Renal cortex interstitium (tissue), 11 donors: ENCODE measurements around the gene EVPL. TPM values are rescaled to one million over a fixed set of nuclear protein-coding genes. Genes with fewer than 3 reads are reported as not detected.

ENCODE experiments used
- DNase-seq, 11 donors: peaks; one replicate each; pipeline ENCODE4 v3.0.0-alpha.2; 2013; ENCODE audit warnings: low read depth in 9 of 11, low spot score in 4 of 11; ENCODE audit errors: extremely low read depth in 1 of 11
- polyA plus RNA-seq, 3 donors: library from polyadenylated mRNA; unstranded; fragments of 120-200 nt; gene quantifications; one replicate each; pipeline ENCODE4 v1.2.1, GENCODE V29; 2013; ENCODE audit not compliant: insufficient read length in 3 of 3

The EVPL gene
- polyA plus RNA-seq, 3 donors = 13.5 to 25.8 (median 19.3) TPM

DNA sequence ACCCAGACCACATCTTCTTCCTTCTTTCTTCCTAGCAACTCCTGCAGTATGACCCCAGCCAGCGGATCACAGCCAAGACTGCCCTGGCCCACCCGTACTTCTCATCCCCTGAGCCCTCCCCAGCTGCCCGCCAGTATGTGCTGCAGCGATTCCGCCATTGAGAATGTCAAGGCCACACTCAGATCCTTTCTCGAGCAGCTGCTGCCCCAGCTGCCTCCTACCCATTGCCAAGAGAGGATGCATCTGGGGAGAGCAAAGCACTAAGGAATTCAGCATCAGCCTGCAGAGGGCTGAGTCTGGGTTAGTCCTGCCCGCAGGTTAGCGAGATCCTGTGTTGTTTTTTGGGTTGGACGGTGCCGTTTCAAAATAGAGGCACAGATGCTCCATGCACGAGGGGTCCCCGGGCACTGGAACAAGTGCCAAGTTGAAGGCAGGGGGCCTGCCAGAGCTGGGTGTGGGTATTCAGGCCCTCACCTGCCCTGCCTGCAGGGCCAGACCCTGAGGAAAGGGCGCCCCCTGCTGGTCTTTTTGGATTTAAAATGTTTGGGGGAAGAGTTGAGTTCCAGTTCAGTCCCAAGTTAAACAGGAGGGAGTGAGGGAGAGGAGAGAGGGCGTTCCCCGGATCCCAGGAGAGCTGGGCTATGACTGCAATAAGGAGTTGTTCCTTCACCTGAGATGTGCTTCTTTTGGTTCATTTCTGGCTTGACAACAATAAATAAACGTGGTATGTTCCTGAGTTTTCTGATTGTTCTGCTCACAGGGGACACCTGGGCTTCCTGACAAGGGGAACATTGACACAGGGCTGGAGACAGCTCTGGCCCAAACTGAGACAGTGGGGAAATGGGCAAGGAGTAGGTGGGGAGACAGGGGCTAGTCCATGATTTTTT lies 21.6 kb downstream of the EVPL start:
- peak in 2 of 11 donors; percentile 58 for DNase-seq

DNA sequence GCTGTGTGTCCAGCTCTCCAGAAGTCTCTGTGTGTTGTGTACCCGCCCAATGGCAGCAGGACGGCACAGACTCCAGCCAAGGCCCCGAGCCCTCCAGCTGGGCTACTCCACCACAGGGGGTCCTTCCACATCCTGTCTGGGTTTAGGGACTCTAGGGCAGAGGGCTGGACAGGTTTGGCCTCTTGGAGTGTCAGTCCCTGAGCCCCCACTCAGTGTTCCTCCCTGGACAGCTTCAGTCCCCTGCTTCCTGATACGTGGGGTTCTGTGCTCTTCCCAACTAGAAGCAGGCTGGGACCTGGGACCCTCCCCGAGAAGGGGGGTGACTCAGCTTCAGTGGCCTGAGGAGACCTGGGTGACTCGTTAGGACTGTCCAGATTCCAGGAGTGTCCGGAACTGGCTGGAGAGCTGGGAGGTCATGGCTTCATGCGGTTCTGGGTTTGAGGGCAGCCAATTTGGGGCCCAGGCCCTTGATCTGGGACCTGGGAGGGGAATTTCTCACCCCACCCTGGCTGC lies 22.3 kb downstream of the EVPL start:
- no peak for DNase-seq

DNA sequence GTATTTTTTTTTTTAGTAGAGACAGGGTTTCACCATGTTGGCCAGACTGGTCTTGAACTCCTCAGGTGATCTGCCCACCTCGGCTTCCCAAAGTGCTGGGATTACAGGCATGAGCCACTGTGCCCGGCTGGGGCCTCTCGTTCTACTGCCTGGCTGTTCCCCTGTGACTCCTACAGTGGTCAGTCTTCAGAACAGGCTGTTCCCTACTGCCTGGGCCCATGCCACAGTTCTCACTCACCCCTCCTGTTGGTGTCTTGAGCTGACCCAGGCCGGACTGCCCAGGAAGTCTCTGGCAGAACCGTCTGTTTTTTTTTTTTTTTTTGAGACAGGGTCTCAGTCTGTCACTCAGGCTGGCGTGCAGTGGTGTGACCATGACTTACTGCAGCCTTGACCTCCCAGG lies 23.2 kb downstream of the EVPL start:
- no peak for DNase-seq

GRCh38 chr17:76002100-76002499 lies 25.0 kb downstream of the EVPL start:
- no peak for DNase-seq

DNA sequence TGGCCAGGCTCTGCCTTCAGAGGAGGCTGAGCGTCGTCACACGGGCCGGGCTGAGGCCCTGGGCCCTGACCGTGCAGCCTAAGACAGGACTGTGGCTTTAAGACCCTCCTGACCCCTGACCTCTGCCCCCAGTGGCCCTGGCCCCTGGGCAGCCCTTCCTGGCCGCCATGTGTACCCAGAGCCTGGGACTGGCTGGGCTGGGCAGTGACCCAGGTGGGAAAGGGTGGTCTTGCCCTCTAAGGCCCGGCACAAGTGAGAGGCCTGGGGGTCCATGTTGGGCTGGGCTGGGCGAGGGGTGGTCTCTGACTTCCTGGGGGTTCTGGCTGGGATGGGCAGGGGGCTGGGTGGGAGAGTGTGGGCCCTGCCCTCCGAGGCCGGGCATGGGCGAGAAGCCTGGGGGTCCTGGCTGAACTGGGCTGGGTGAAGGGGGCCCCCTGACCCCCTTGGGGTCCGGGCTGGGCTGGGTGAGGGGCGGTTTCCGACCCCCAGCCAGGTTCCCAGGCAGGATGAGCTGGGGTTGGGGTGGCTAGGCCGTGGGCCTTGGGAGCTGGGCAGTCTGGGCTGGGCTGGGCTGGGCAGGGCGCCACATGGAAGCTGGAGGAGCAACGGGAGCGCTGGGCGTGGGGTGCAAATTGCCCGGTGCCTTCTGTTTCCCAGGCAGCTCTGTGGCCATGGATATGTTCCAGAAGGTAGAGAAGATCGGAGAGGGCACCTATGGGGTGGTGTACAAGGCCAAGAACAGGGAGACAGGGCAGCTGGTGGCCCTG lies 26.2 kb downstream of the EVPL start, which contains the start of gene CDK3:
Gene CDK3 (plus strand): TSS at position 101 of the 767 bp plus-strand sequence. CDS start 571 bp downstream, at position 672.
- no peak for DNase-seq

DNA sequence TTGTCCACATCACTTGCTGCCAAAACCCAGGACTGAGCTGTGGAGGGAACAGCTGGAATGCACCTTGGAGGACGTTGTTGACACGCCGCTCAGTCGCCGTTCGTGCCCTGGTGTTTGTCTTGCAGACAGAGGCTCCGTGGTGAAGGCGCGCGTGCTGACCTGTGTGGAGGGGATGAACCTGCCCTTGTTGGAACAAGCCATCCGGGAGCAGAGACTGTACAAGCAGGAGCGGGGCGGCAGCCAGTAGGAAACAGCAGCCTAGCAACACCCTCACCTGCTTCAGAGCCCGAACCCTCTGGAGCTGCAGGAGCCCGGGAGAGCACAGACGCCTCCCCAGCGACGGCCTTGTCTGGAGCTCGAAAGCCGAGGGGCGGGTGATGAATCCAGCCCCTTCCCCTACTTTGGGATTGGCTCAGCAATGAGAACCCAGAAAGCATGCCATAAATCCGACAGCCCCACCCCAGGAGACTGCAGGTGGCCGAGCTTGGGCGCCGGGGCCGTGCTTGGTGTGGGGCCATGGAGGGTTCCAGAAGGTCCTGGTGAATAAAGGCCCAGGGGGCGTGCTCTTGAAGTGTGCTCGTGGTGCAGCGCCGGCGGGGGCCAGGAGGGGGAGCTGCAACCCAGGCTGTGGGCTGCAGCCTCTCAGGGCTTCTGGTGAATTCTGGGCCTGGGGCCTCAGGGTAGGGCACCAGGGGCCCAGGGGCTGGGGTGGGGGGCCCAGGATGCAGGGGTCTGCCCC lies 26.9 kb downstream of the EVPL start:
- no peak for DNase-seq

DNA sequence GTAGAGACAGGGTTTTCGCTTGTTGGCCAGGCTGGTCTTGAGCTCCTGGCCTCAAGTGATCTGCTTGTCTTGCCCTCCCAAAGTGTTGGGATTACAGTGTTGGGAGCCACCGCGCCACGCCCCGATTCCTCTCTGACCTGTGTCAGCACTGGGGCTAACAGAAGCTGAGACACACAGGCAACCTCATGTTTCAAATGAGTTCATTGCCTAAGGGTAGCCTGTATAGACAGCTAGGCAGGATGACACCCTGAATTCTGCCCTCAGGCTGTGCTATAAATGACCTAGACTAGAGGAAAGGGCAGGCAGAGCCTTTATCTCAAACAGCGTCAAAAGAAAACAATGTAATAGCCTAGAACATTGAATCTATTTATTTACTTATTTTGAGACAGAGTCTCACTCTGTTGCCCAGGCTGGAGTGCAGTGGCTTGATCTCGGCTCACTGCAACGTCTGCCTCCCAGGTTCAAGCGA lies 28.7 kb downstream of the EVPL start:
- no peak for DNase-seq

DNA sequence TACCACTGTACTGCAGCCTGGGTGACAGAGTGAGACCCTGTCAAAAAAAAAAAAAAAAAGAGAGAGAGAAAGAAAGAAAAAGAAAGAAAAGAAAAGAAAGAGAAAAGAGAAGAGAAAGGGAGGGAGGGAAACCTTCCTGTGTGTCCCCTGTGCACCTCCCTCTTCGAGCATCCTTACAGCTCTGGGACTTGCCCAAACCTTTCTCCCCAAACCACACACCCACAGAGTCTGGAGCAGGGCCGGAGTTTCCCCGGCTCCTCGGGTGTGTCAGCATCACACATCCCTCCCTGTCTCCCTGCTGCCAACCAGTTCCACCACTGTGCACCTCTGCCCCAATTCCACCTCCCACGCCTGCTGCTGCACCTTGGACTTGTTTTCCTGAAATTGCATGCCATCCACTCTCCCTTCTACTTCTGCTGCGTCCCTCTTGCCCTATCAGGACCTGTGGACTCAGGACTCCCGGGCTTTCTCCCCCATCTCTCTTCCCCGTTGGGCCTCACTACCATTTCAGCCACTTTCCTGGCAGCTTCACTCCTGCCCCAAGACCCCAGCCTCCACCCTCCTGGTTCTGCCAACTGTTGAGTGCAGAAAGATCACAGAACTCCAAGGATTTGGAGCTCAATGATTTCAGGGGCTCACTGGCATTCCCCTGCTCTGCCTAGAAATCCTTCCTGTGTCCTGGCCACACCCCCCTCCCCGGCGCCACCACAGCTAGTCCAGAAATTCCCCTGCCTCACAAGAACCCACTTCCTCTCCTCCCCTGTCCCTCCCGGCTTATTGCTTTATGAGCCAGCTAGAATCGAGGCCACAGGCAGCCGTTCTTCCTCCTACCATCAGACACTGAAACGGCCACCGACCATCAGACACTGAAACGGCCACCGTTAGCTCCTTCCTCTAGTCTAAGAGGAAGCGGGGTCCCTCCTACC lies 30.2 kb downstream of the EVPL start:
- DNase-seq = peak in 3 of 11 donors; percentile 22 to 38 (median 27)

DNA sequence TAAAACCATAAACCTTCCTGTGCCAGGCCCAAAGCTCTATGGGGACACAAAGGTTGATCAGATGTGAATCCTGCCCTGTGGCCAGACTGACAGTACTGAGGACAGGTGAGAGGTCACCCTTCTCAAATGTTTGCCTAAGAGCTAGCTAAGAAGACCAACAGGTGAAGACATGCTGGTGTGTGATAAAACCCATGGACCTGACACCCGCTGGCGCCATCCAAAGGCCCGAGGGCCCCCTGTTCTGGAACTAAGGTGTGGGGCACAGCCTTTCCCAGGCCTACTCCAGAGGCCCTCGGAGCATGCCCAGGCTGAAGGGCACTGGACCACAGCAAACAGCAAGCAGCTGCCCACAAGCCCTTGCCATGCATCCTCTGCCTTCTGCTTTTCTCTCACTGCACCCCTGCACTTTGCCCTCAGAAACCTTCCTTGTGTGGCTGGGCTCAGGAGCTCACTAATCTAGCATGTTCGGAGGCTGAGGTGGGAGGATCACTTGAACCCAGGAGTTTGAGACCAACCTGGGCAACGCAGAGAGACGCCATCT lies 31.7 kb downstream of the EVPL start:
- DNase-seq = no peak

DNA sequence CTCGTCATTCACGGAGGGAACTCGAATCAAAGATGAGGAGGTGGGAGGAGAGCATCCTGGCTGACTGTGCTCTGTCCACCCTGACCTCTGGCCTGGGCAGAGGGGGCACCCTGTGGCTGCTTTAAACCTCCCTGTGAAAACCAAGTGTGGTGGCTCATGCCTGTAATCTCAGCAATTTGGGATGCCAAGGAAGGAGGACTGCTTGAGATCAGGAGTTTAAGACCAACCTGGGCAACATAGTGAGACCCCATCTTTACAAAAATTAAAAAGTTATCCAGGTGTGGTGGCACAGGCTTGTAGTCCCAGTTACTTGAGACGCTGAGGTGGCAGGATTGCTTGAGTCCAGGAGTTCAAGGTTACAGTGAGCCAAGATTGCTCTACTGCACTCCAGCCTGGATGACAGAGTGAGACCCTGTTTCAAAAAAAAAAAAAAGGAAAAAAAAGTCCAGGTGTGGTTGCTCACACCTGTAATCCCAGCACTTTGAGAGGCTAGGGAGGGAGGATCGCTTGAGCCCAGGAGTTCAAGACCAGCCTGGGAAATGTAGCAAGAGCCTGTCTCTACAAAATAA lies 32.2 kb downstream of the EVPL start:
- DNase-seq = no peak

DNA sequence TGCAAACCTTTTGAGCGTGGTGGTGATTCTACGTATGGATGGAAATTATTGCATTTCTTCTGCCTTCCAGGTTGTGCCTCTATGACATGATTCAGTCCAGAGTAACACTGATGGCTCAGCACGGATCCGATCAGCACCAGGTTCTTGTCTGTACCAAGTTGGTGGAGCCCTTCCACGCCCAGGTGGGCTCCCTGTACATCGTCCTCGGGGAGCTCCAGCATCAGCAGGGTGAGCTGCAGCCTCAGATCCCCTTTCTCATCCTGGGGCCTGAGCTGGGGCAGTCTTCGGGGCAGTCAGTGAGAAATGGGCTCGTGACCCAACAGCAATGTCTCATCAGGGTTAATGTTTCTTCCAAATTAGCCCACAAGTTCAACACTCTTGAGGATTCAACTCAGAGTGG lies 35.7 kb downstream of the EVPL start:
- DNase-seq = no peak

DNA sequence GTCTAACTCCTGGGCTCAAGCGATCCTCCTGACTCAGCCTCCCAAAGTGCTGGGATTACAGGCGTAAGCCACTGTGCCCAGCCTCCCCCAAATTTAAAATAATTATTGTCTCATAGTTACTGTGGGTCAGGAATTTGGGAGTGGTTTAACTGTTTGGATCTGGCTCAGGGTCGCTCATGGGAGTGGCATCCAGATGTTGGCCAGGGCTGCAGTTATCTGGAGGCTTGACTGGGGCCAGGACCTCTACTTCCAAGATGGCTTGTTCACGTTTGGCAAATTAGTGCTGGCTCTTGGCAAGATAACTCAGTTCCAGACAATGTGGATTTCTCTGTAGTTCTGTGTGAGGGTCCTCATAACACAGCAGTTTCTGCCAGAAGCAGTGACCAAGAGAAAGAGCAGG lies 40.1 kb downstream of the EVPL start:
- DNase-seq = no peak

DNA sequence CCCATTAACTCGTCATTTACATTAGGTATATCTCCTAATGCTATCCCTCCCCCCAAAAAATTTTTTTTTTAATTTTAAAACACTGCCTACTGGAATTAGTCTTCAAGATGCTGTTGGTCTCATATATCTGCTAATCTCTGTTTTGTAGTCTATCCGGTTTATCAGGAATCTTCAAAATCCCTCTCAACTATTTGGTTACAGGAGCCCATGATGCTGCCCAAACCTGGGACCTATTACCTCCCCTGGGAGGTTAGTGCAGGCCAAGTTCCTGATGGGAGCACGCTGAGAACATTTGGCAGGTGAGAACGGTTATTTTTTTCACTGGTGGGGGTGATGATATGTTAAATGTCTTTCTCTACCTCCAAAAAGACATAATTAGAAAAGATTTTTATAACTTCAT lies 41.1 kb downstream of the EVPL start:
- DNase-seq = no peak

GRCh38 chr17:75983501-75984181 lies 43.5 kb downstream of the EVPL start:
- no peak for DNase-seq

- no peak for DNase-seq
Measured at GRCh38 chr17:75981019-75981615, 46.0 kb downstream of the EVPL start.

- no peak for DNase-seq
Measured at GRCh38 chr17:75980188-75981018, 46.7 kb downstream of the EVPL start.
